Ishikawa (cell line): ENCODE results near the gene FN3KRP.

Experiments
- CREB1 ChIP-seq: IDR thresholded peaks from 2 replicates; pipeline ENCODE4 v1.6.1; 2012; ENCODE audit warnings: low read depth
- EP300 ChIP-seq: IDR thresholded peaks from 2 replicates; pipeline ENCODE4 v1.6.1; 2012; ENCODE audit warnings: borderline replicate concordance
- FOXM1 ChIP-seq: IDR thresholded peaks from 2 replicates; pipeline ENCODE4 v1.6.1; 2012; ENCODE audit warnings: low read depth, borderline replicate concordance
- MAX ChIP-seq: IDR thresholded peaks from 2 replicates; pipeline ENCODE4 v1.6.1; 2012
- USF1 ChIP-seq: IDR thresholded peaks from 2 replicates; pipeline ENCODE4 v1.6.1; 2012
- YY1 ChIP-seq: IDR thresholded peaks from 2 replicates; pipeline ENCODE4 v1.6.1; 2012; ENCODE audit warnings: low read depth

GRCh38 chr17:82776454-82776853 is 59.9 kb downstream of the FN3KRP start:
- TF ChIP-seq FOXM1 (no peak), MAX (no peak), EP300 (no peak), YY1 (no peak), USF1 (no peak), CREB1 (no peak)
